GM19372 (cell line): ENCODE measurements around the gene GNAL.

ENCODE experiments used
- ATAC-seq: cut with Tn5 transposase; IDR thresholded peaks from one replicate; pipeline ENCODE4 v1.9.1; 2021; ENCODE audit warnings: mild to moderate bottlenecking, low read depth, moderate library complexity; ENCODE audit not compliant: unreplicated experiment

Gene GNAL

DNA sequence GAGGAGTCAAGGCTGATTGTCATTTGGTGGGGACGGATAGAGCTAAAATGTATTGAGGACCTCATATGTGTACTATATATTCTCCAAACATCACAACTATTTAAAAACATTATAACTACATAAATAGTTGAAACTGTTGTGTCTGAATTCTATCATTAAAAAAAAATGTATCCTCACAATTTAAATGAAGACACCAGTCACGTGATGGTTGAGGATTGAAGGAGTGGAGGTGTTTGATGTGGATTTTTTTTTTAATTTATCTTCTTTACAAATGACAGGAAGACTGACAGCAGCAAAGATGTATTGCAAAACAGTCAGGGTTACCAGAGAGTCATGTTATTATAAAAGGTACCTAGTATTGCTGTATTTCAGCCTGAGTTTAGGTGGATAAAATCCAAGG, 30.0 kb downstream of the GNAL start:
- ATAC-seq: no peak

DNA sequence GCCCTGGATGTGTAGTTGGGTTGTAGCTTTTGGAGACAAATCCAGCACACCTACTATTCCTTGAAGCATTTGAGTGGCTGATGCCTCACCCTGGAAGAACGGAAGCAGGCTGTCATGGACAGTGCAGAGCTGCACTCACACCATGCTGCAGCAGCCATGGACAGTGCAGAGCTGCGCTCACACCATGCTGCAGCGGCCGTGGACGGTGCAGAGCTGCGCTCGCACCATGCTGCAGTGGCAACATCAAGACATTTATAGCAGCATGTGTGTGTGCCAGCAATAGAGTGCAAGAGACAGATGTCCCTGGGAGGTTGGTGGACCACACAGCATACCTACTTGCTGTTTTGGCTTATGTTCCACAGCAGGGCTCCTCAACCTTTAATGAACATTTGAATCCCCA, 30.6 kb downstream of the GNAL start:
- no peak for ATAC-seq

DNA sequence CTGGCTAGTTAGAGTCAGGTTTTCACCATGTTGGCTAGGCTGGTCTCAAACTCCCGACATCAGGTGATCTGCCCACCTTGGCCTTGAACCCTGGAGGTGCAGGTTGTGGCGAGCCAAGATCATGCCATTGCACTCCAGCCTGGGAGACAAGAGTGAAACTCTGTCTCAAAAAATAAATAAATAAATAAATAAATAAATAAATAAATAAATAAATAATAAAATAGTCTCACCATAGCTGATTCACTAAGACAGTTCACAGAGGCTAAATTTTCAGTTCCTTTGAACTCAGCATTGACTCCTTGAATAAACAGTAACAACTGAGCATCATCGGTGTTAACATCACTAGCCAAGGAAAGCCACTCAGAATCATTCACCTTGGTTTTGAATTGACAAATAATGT, 32.7 kb downstream of the GNAL start:
- ATAC-seq: no peak

DNA sequence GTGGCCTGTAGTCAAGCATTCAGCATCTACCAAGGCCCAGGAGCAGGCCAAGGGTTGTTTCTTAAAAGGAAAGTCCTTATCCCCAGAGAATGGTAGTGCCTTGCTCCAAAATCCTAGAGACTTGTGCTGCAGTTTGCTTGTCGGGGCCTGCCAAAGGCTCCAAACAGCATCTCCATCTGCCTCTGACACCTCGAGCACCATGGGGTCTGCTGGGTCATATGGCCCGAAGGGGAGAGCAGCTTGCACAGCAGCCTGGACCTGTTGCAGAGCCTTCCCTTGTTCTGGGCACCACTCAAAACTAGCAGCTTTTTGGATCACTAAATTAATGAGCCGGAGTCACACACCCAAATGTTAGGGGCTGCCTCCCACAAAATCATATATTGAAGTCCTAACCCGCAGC, 35.7 kb downstream of the GNAL start:
- ATAC-seq: no peak

DNA sequence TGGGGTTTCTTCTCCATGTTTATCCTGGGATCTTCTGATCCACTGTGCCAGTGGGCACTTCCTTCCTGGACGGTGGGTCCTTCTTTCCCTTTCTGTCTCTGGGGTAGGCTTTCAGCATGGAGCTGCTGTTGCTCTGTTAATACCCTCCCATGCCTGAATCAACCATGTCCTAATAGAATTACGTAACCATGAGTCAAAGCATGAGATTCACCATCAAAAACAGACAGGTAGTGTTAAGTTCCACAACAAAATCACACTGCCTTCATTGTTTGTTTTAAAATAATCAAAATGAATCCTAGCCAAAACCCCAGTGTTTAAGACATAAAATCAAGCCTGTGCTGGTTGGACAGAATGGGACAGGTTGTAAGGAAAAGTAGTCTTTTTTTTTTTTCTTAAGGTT, 37.5 kb downstream of the GNAL start:
- ATAC-seq: no peak

DNA sequence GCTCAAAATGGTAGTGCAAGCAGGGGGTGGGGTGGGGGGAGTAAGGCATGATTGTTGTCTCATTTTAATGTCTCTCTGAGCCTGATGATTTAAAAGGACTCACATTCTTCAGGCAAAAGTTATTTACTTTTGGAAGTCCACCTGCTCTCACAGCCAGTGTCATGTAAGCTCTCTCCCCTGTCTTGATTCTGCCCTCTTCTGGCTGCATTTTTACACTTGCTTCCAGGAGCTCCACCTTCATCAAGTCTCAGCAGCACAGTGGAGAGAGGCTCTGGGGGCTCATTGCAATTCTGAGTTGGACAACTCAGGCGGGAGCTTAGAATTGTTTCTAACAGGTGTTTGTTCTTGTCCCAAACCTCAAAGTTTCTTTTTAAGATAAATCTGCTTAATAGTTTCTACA, 39.2 kb downstream of the GNAL start:
- no peak for ATAC-seq

DNA sequence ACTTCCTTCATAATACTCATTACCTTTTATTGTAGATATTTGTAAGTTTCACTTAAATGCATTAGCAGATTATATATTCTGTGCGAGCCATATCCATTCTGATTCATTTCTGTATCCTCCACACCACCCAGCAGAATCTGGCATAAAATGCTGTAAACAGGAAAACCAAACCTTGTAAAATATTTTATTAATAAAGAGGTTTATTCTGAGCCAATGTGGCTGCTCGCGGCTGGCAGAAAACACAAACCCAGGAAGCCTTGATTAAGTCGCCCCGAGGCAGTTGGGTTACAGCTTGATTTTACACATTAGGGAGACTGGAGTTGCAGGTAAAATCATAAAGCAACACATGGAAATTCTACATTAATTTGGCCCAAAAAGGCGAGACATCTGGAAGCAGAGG, 40.5 kb downstream of the GNAL start:
- no peak for ATAC-seq

DNA sequence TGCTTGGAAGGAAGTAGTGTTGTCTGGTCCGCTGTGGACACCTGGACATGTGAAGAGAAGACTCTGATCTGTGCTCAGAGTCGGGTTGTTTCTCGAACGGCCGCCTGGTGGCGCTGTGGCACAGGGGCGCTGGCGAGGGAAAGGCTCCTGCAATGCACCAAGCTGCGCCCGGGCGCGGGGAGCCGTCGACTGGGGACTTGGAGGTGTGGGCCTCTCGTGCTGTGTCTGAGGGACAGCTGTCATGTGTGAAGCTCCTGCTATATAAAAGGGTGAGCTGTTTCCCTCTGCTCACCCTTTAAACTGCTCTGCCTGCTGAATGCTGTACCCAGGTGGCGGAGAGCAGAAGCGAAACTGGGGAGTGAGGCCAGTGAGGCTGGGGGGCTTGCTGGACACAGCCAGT, 44.0 kb downstream of the GNAL start:
- no peak for ATAC-seq

DNA sequence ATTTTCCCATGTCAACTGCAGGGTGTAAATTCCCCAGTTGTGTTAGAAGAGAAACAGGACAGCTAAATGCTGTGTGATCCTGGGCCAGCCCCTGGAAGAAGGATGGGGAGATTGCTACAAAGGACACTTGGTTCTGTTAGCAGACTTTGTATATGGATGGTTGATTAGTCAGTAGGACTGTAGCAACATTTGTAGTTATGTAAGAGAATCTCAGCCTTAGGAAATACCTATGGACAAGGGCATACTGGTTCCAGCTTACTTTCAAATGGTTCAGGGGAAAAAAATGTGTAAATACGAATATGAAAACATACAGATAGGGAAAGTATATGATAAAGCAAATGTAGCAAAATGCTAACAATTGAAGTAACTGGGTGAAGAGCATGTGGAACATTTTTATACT, 47.6 kb downstream of the GNAL start:
- ATAC-seq: no peak

DNA sequence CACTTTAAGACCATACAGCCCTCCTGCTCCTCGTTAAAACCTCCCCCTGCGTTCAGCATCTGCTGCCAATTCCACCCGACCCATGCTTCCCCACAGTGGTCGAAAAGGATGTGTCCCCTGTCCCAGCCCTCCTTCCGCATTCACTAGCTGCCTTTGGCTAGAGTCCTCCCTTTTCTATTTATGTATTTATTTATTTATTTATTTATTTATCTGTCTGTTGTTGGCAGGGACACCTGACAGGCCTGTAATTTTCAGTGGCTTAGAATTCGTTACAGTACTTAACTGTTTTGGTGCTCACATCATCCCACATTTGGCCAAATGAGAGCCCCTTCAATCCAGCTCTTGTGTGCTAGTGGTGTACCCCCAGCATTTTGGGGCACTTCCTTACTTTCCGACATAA, 50.8 kb downstream of the GNAL start:
- no peak for ATAC-seq

DNA sequence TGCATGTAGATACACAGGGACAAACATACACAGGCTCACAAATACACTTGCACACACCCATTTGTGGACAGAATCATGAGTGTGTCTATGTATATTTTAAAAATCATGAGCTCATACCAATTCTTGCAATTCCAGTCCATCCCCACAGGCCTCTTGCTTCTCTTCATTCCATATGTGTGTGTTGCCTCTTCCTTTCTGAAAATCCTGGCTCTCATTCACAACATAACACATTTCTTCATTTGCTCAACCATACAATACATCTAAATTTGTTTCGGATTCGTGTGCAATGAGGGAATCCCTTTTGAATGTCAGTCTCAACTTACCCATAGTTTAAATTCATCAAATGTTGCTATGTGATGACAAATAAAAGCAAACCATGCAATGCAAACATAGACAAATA, 51.4 kb downstream of the GNAL start:
- no peak for ATAC-seq

DNA sequence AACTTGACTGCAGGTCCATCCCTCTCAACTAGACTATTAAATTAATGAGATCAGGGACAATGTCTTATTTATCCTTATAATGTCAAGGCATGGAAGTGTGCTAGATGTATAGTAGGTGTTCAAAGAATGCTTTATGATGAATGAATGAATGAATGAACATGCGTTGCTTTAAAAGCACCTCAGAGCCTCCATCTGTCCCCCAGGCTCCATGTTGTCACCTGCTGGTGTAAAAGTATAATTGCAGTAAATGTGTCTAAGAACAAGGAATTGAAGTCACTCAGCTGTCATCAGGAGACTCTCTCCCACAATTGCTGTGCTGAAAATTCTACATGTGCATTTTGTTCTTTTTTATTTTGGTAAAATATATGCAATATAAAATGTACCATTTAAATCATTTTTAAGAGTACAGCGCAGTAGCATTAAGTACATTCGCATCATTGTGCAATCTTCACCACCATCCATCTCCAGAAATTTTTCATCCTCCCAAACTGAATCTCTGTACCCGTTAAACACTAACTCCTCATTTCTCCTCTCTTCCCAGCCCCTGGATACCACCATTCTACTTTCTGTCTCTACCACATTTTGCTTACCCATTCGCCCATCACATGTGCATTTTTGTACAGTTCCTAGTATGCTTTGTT, 52.6 kb downstream of the GNAL start:
- no peak for ATAC-seq

DNA sequence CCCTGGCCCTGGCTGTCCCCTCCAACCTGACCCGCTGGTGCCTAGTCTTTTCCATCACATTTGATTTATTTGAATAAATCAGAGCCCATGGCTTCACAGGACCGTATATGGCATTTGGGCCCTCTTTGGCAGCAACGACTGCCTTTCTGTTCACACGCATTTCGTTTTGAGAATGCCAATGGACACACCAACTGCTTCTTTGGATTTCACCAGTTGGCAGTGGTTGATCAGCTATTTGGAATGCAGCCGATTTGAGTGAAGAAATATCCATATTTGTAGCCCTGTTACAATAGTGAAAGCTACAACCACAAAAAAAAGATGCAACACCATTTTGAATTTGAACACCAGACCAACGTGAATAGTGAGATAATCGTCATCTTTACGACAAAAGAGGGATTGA, 56.5 kb downstream of the GNAL start:
- ATAC-seq: no peak

DNA sequence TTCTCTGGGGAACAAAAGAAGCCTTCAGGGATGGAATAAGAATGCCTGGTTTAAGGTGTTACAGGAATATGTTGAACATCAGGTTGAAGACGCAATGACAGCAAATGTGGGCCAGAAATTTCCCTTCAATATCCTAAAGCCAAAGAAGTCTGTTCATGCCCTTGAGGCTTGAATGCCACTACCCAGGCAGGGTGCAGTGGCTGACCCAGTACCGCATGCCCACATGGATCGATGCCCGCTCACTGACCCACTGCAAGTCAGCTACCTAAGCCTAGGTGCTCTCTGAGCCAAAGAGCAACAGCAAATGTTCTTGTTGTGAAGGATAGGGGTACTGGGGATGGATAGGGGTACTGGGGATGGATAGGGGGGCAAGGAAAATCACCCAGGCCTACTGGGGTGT, 58.2 kb downstream of the GNAL start:
- no peak for ATAC-seq

DNA sequence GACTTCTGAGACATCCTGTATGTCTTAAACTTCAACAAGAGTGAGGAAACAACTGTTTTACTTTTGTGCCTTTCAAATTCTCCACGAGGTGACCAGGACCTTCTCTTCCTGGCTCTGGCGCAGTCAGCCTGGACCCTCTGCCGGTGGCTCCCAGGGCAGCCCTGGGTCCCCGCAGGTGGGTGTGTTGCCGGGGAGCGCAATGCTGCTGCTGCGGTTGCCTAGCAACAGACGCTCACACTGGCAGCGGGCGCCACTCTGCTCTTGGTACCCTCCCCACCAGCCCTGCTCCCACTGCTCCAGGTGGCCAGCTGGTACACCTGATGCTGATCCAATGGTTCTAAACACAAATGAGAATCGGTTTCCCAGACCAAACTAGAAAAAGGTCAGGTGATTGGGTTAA, 58.7 kb downstream of the GNAL start:
- no peak for ATAC-seq

DNA sequence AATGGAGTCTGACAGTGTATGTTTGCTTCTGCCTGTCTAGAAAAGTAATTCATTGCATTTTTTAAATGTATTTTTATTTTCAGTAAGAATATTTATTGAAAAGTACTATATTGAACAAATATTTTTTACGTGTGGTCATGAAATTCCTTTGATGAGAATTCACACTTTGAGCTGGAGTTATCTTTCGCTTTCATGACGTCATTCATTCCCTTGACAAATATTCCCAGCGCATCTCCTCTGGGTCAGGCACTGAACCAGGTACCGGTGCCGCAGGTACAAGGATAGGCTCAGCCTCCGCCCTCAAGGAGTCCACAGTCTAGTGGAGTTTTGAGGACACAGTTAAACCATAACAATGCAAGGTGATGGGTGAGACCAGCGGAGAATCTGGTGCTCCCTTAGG, 60.2 kb downstream of the GNAL start:
- no peak for ATAC-seq

DNA sequence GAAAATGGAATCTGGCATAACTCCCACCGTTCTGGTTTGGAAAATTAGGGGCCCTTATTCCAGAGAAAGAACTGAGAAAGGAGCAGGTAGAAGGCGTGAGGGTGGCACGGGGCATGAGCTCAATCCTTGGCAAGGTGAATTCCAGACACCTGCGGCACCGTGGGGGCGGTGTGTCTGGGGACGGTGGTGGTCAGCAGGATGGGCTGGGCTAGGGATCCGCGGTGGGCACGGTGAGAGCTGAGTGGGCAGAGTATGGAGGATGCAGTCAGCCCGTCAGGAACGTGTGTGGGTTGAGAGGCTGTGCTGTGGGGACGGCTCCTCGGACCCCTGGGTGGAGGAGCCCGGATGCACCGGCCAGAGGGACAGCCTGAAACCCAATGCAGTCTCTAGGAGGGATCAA, 61.1 kb downstream of the GNAL start:
- no peak for ATAC-seq

DNA sequence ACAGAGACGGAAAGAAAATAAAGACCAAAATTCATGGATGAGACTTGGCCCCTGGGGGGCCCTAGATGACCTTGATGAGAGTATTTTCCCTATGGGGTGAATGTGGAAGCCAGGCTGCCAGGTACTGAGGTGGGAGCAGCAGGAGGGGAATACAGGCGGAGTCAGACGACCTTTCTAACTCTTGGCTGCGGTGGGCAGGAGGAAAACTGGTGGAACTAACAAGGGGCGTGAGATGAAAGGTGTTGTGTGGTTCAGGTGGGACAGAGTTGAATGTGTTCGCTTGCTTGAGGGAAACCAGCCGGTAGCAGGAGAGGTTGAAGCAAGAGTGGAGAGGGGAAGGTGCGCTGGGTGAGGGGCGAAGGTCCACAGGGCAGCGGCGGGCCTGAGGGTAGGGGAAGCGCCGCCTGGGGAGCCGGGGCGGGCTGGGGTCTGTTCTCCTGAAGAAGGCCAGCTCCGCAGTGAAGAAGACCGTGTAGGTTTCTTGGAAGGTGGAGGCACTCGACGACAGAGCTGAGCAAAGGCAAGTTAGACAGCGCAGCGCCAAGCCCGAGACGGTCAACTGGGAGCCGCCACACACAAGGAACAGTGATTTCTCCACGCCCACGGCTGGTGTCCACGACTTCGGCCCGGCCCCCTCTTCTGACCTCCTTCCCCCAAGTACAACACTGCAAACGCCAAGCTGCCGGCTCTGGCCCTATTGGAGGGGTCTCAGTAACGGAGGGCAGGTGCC, 61.7 kb downstream of the GNAL start:
- ATAC-seq: no peak

DNA sequence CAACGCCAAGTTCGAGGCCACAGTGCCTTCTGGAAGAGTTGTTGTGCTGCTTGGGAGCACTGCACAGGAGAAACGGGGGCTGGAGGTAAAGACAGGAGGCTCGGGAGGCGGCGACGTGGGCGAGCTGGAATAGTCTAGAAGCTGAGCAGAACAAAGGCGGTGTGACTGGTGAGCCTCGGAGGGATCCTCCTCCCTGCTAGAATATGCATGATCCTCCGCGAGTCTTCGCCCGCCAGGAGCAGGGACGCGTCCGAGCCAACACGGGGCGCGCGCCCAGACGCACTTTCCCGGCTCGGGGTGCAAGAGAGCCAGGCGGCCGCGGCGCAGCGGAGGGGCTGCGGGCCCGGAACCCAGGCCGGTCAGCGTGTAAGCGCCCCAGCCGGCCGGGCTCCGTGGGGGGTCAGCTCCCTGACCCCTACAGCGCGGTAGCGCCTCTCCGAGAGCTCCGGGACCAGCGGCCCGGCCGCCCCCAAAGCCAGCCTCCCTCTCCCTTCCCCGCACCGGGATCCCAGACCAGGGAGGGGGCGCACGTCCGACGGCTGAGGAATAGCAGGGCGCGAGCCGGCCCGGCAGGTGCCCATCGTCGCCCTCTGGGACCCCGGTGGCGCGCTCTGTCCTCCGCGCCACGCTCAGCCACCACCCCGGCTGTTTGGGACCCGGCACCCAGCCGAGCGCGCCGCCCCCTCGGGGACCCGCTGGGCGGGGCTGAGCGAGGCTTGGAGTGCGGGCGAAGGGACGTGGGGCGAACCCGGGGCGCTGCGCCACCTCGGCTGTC, 62.5 kb downstream of the GNAL start:
- no peak for ATAC-seq

DNA sequence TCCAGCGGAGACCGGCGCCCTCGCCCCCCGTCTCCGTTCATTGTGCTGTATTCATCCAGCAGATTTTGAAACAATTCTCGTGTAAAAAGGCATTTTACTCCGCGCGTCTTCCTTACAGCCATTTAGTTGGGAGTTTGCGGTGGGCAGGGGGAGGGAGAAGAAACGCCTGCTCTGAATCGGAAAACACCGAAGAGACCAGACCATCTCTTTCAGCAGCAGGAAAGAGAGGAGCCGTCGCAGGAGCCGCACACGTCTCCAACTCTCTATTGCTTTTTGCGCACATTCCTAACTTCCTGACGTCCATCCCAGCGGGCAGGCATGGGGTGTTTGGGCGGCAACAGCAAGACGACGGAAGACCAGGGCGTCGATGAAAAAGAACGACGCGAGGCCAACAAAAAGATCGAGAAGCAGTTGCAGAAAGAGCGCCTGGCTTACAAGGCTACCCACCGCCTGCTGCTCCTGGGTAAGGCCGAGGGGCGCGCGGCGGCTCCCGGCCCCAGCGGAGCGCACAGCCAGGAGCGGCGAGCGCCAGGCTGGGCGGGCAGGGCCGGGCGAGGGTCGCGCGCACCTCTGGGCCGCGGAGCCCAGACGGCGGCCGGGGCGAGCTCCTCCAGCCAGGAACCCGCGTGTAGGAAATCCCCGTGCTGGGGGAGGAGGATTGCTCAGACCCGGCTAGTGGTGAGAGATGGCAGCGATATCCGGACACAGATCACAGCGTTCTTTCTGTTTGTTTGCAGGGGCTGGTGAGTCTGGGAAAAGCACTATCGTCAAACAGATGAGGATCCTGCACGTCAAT, 63.2 kb downstream of the GNAL start:
- ATAC-seq: no peak

DNA sequence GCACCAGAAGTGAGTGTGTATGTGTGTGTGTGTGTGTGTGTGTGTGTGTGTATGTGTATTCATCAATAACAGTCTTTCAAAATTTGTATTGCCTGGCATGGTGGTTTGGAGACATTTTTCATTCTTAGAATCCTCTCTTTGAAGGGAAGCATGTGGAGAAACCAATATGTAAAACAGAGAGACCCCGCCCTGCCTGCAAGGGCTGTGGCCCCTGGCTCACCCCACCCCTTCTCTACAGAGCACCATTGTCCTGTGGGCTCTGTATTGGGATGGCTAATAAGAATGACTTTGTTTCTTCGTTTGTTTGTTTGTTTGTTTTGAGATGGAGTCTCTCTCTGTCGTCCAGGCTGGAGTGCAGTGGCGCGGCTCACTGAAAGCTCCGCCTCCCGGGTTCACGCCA, 65.9 kb downstream of the GNAL start:
- ATAC-seq: no peak
